H1 (cell line): ENCODE data around the gene PXMP4. TPM values are rescaled to one million over a fixed set of nuclear protein-coding genes. Genes with fewer than 3 reads are reported as not detected.

Source experiments
- CBX5 ChIP-seq: fragments of 300-800, 300-1000 bp; sonication (generic); IDR thresholded peaks from 2 replicates; pipeline ENCODE4 v1.7.1; 2016; ENCODE audit warnings: antibody characterized with exemption, low read length, low read depth
- EP300 ChIP-seq, 2 experiments: IDR thresholded peaks; 1 replicate in 1 of 2; 2 replicates in 1 of 2; pipeline ENCODE4 v1.6.1; 2011 to 2012; ENCODE audit warnings: low read depth in 2 of 2, low read length in 2 of 2, mild to moderate bottlenecking in 2 of 2, borderline replicate concordance in 1 of 2, inconsistent platforms in 1 of 2, moderate library complexity in 1 of 2
- RAD21 ChIP-seq, 2 experiments: IDR thresholded peaks in 1 of 2; conservative IDR thresholded peaks in 1 of 2; 2 replicates each; pipeline ENCODE4 v1.6.1; 2011; ENCODE audit warnings: low read depth in 2 of 2, low read length in 2 of 2, improper control_type of control experiment in 1 of 2, inconsistent platforms in 1 of 2, mild to moderate bottlenecking in 1 of 2, moderate library complexity in 1 of 2
- RBBP5 ChIP-seq: IDR thresholded peaks from 2 replicates; pipeline ENCODE4 v1.7.1; 2012; ENCODE audit warnings: low read depth, mild to moderate bottlenecking, inconsistent platforms, low read length, moderate library complexity, borderline replicate concordance
- RFX5 ChIP-seq: IDR thresholded peaks from 2 replicates; pipeline ENCODE4 v1.6.1; 2011; ENCODE audit warnings: low read depth, low read length, improper control_type of control experiment, borderline replicate concordance
- SAP30 ChIP-seq: fragments of 300-600 bp; sonication (generic); IDR thresholded peaks from 2 replicates; pipeline ENCODE4 v1.7.1; 2012; ENCODE audit warnings: low read length, moderate library complexity, mild to moderate bottlenecking, inconsistent platforms; ENCODE audit not compliant: insufficient read depth, insufficient replicate concordance
- polyA plus RNA-seq, 7 experiments: library from polyadenylated mRNA; depleted of rRNA in 3 of 7; stranded (reverse) in 5 of 7; unstranded in 2 of 7; fragments of >200 nt in 5 of 7; fragments of 200-250 nt in 2 of 7; gene quantifications; 1 replicate in 5 of 7; 2 replicates in 1 of 7; 4 replicates in 1 of 7; pipeline versions ENCODE4 v1.2.1 to v1.2.3, GENCODE V29; 2011 to 2013; ENCODE audit warnings: missing spikeins in 2 of 7, mixed read lengths in 2 of 7
- total RNA-seq: library from RNA; stranded (reverse); fragmentation: NEBNext Ultra II Directional; extraction: Animal tissue kit (Norgen Biotek cat#: 25700); gene quantifications from 2 replicates; pipeline ENCODE4 v1.2.1, GENCODE V29; 2021

Gene PXMP4
- total and polyA plus RNA-seq, 2 of the 8 experiments (the other 6 are each of a cell fraction or from before 2014, with no cell fraction given): 3.3 to 3.4 TPM

DNA sequence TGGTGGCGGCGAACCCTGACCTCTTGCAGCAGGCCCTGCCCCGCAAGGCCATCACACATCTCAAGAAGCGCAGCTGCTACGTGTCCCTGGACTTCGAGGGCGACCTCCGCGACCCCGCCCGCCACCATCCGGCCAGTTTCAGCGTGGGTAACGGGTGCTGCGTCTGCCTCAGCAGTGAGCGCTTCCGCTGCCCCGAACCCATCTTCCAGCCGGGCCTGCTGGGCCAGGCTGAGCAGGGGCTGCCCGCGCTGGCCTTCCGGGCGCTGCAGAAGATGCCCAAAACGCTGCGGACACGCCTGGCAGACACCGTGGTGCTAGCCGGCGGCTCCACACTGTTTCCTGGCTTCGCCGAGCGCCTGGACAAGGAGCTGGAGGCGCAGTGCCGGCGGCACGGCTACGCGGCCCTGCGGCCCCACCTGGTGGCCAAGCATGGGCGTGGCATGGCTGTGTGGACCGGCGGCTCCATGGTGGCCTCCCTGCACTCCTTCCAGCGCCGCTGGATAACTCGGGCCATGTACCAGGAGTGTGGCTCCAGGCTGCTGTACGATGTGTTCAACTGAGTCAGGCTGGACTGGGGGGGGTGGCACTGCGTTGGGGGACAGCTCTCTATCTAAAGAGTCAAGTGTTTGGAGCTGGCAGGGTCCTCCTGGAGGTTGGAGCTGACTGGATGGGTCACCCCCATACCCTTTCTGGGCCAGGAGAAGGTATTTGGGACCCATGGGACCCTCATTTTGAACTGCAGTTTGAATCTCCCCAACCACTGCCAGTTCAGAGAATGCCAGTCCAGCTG lies 52.2 kb downstream of the PXMP4 start (continued):
- no peak for TF ChIP-seq EP300 (IDR thresholded peaks at IDR 0.05; ENCODE audit: borderline replicate concordance in 1 of 2, low read depth in 2 of 2, low read length in 2 of 2)
- TF ChIP-seq RAD21 (IDR thresholded peaks at IDR 0.05 in 1 of 2, conservative IDR thresholded peaks at IDR 0.05 in 1 of 2; ENCODE audit: low read depth in 2 of 2, low read length in 2 of 2): peak; percentile 88 to 93
- no peak for TF ChIP-seq RBBP5
- no peak for TF ChIP-seq RFX5
- no peak for TF ChIP-seq CBX5
- no peak for TF ChIP-seq SAP30
